T-cell (primary cell): ENCODE measurements around the gene ASAP2. TPM values are rescaled to one million over a fixed set of nuclear protein-coding genes. Genes with fewer than 3 reads are reported as not detected.

Experiments used
- ATAC-seq, 4 experiments: fragments of 200-7000 bp in 3 of 4; fragments of 150-1000 bp in 1 of 4; cut with Tn5 transposase; replicated peaks in 1 of 4; 1 replicate in 3 of 4; 2 replicates in 1 of 4; pipeline ENCODE4 v1.10.0; 2021; ENCODE audit warnings: moderate library complexity in 3 of 4, mild to moderate bottlenecking in 2 of 4, moderate number of reproducible peaks in 1 of 4
- CTCF ChIA-PET, 2 donors: fragments of 300-600 bp; sonication (Branson Sonifier 250); formaldehyde crosslinking; loops; one replicate each; lab custom pipeline; 2022; ENCODE audit warnings: antibody characterized with exemption in 2 of 2; lab: Charles Lee
- POLR2A ChIA-PET, 2 donors: fragments of 300-600 bp; sonication (Branson Sonifier 250); formaldehyde crosslinking; loops; one replicate each; lab custom pipeline; 2022; ENCODE audit warnings: antibody characterized with exemption in 2 of 2; lab: Charles Lee
- DNase-seq, 35 experiments: peaks; one replicate each; pipeline versions ENCODE4 v3.0.0 to v3.0.0-alpha.2; 2013 to 2023
- H3K27ac ChIP-seq: one replicate; pipeline ENCODE4 v1.5.1; 2013; ENCODE audit warnings: low read length
- H3K27me3 ChIP-seq, 2 experiments: replicated peaks in 1 of 2; 1 replicate in 1 of 2; 2 replicates in 1 of 2; pipeline versions ENCODE4 v1.6.1 to v1.7.0; 2013; ENCODE audit warnings: low read length in 1 of 2, mixed read lengths in 1 of 2; ENCODE audit not compliant: control insufficient read depth in 2 of 2, insufficient read depth in 2 of 2; ENCODE audit errors: extremely low read depth in 1 of 2
- H3K36me3 ChIP-seq, 2 donors: 1 replicate in 1 of 2; 2 replicates in 1 of 2; pipeline versions ENCODE4 v1.6.1 to v1.7.0; 2013; ENCODE audit warnings: low read length in 1 of 2; ENCODE audit not compliant: control insufficient read depth in 2 of 2, insufficient read depth in 1 of 2; ENCODE audit errors: extremely low read depth in 1 of 2
- H3K4me1 ChIP-seq, 2 experiments: 1 replicate in 1 of 2; 2 replicates in 1 of 2; pipeline versions ENCODE4 v1.6.1 to v1.7.0; 2013; ENCODE audit warnings: low read length in 2 of 2, mixed read lengths in 1 of 2; ENCODE audit not compliant: insufficient read depth in 2 of 2, control insufficient read depth in 1 of 2; ENCODE audit errors: extremely low read depth in 1 of 2
- H3K4me3 ChIP-seq, 2 donors: 1 replicate in 1 of 2; 2 replicates in 1 of 2; pipeline versions ENCODE4 v1.5.1 to v1.7.0; 2013; ENCODE audit warnings: mild to moderate bottlenecking in 2 of 2, low read length in 1 of 2, moderate library complexity in 1 of 2; ENCODE audit not compliant: control insufficient read depth in 1 of 2; ENCODE audit errors: extremely low read depth in 1 of 2
- H3K9me3 ChIP-seq: 2 replicates; pipeline ENCODE4 v1.7.0; 2013
- H3K27ac Mint-ChIP-seq, 2 donors: one replicate each; pipeline ENCODE4 v1.8.0; 2020 to 2021; ENCODE audit warnings: mild to moderate bottlenecking in 2 of 2, mixed read lengths in 2 of 2
- H3K27me3 Mint-ChIP-seq, 2 donors: one replicate each; pipeline ENCODE4 v1.8.0; 2021 to 2022; ENCODE audit warnings: mixed read lengths in 2 of 2
- H3K36me3 Mint-ChIP-seq: one replicate; pipeline ENCODE4 v1.8.0; 2021; ENCODE audit warnings: mixed read lengths
- H3K4me1 Mint-ChIP-seq, 3 donors: one replicate each; pipeline ENCODE4 v1.8.0; 2020 to 2022; ENCODE audit warnings: mixed read lengths in 3 of 3, mild to moderate bottlenecking in 1 of 3
- H3K4me3 Mint-ChIP-seq, 3 donors: one replicate each; pipeline ENCODE4 v1.8.0; 2020 to 2022; ENCODE audit warnings: mild to moderate bottlenecking in 3 of 3, mixed read lengths in 3 of 3, moderate library complexity in 3 of 3
- H3K9me3 Mint-ChIP-seq, 3 donors: one replicate each; pipeline ENCODE4 v1.8.0; 2020 to 2022; ENCODE audit warnings: mixed read lengths in 3 of 3
- WGBS: methylation state at CpG from one replicate; pipeline ENCODE4 v1.1.5; 2013; ENCODE audit warnings: missing lambda C conversion rate; ENCODE audit not compliant: insufficient coverage; 5-methylcytosine and 5-hydroxymethylcytosine counted together
- total RNA-seq, 35 experiments: library from RNA in 6 of 35; stranded (reverse) in 6 of 35; fragments of 120-200 nt in 1 of 35; gene quantifications; one replicate each; pipeline versions ENCODE4 v1.2.1 to v1.2.4 and lab custom pipeline; 2013 to 2026

The ASAP2 gene
- total RNA-seq, 5 donors from 2014 or later (not counting 1 experiment from before 2014, with no cell fraction given) = 0.10 to 0.38 (median 0.27) TPM; not detected in 1

- H3K36me3 Mint-ChIP-seq = no peaks in the 10 kb centered on the region
- DNase-seq (no peak), ATAC-seq (no peak)
- no peaks in the 10 kb centered on the region for H3K9me3 Mint-ChIP-seq
- H3K4me1 ChIP-seq = no peaks in the 10 kb centered on the region
- no peak overlapping the region for H3K27ac ChIP-seq
- 85% methylated on average over 12 of the region's 18 CpGs for WGBS
- POLR2A ChIA-PET = no interaction called here
- H3K4me3 ChIP-seq = no peak overlapping the region
- no peaks in the 10 kb centered on the region for H3K36me3 ChIP-seq
- peaks cover 5 to 7% of the 10 kb centered on the region in 2 donors for H3K27me3 Mint-ChIP-seq
- no peaks in the 10 kb centered on the region for H3K4me1 Mint-ChIP-seq
- peaks cover 0 to 7% of the 10 kb centered on the region in 2 experiments for H3K27me3 ChIP-seq
- H3K27ac Mint-ChIP-seq = no peak overlapping the region
- no peak overlapping the region for H3K4me3 Mint-ChIP-seq
- no peaks in the 10 kb centered on the region for H3K9me3 ChIP-seq
- CTCF ChIA-PET = interaction anchor here in 1 of 2 donors (0.8 kb wide), 1 partner anchor 489 kb away, joined by 3 read pairs; no protein-coding TSS in a partner anchor
Measured at GRCh38 chr2:9380702-9381628, 174.4 kb downstream of the ASAP2 start.

- 93% methylated on average over 3 of the region's 6 CpGs for WGBS
- no peak overlapping the region for H3K4me3 Mint-ChIP-seq
- CTCF ChIA-PET = no interaction called here
- Histone ChIP-seq H3K36me3 (no peaks in the 10 kb centered on the region), H3K4me3 (no peak overlapping the region), H3K27ac (no peak overlapping the region), H3K27me3 (peaks cover 0 to 7% of the 10 kb centered on the region in 2 experiments), H3K4me1 (no peaks in the 10 kb centered on the region), H3K9me3 (no peaks in the 10 kb centered on the region)
- no peaks in the 10 kb centered on the region for H3K36me3 Mint-ChIP-seq
- ATAC-seq (no peak), DNase-seq (no peak)
- POLR2A ChIA-PET = no interaction called here
- H3K27ac Mint-ChIP-seq = no peak overlapping the region
- H3K27me3 Mint-ChIP-seq = peaks cover 0 to 5% of the 10 kb centered on the region in 2 donors
- H3K4me1 Mint-ChIP-seq = no peaks in the 10 kb centered on the region
- H3K9me3 Mint-ChIP-seq = no peaks in the 10 kb centered on the region
Measured at GRCh38 chr2:9382604-9383235, 176.1 kb downstream of the ASAP2 start.

GRCh38 chr2:9384521-9384920 is 177.9 kb downstream of the ASAP2 start:
- Histone ChIP-seq H3K4me1 (no peaks in the 10 kb centered on the region), H3K36me3 (no peaks in the 10 kb centered on the region), H3K27ac (no peak overlapping the region), H3K27me3 (peaks cover 0 to 7% of the 10 kb centered on the region in 2 experiments), H3K4me3 (no peak overlapping the region), H3K9me3 (no peaks in the 10 kb centered on the region)
- no peak for DNase-seq
- ATAC-seq = no peak
- ChIA-PET POLR2A (no interaction called here), CTCF (no interaction called here)
- Mint-ChIP-seq H3K4me1 (no peaks in the 10 kb centered on the region), H3K4me3 (no peak overlapping the region), H3K36me3 (no peaks in the 10 kb centered on the region), H3K9me3 (no peaks in the 10 kb centered on the region), H3K27ac (no peak overlapping the region), H3K27me3 (no peaks in the 10 kb centered on the region)
- 86% methylated on average over 1 of the region's 4 CpGs for WGBS

GRCh38 chr2:9385841-9386240 is 179.2 kb downstream of the ASAP2 start:
- Histone ChIP-seq H3K4me1 (no peaks in the 10 kb centered on the region), H3K9me3 (no peaks in the 10 kb centered on the region), H3K27me3 (peaks cover 0 to 7% of the 10 kb centered on the region in 2 experiments), H3K4me3 (no peak overlapping the region), H3K27ac (no peak overlapping the region), H3K36me3 (no peaks in the 10 kb centered on the region)
- H3K4me3 Mint-ChIP-seq = no peak overlapping the region
- no peaks in the 10 kb centered on the region for H3K4me1 Mint-ChIP-seq
- no peaks in the 10 kb centered on the region for H3K36me3 Mint-ChIP-seq
- DNase-seq (no peak), ATAC-seq (no peak)
- POLR2A ChIA-PET = no interaction called here
- 89% methylated on average over 2 of the region's 6 CpGs for WGBS
- no peaks in the 10 kb centered on the region for H3K27me3 Mint-ChIP-seq
- no peaks in the 10 kb centered on the region for H3K9me3 Mint-ChIP-seq
- CTCF ChIA-PET = interaction anchor here in 1 of 2 donors (0.7 kb wide), 1 partner anchor 185 kb away, joined by 4 read pairs; no protein-coding TSS in a partner anchor
- H3K27ac Mint-ChIP-seq = no peak overlapping the region

- 99% methylated on average over 6 of the region's 11 CpGs for WGBS
Measured at GRCh38 chr2:9388199-9388681, 181.6 kb downstream of the ASAP2 start.

More at GRCh38 chr2:9388199-9388681, 181.6 kb downstream of the ASAP2 start:
- no peaks in the 10 kb centered on the region for H3K36me3 ChIP-seq
- no peaks in the 10 kb centered on the region for H3K36me3 Mint-ChIP-seq
- H3K9me3 Mint-ChIP-seq = no peaks in the 10 kb centered on the region
- H3K9me3 ChIP-seq = no peaks in the 10 kb centered on the region
- no peaks in the 10 kb centered on the region for H3K27me3 Mint-ChIP-seq
- peaks cover 0 to 15% of the 10 kb centered on the region in 2 experiments for H3K27me3 ChIP-seq
- no peaks in the 10 kb centered on the region for H3K4me1 ChIP-seq
- POLR2A ChIA-PET = interaction anchor here in 1 of 2 donors (0.7 kb wide), 1 partner anchor 32 kb away, joined by 4 read pairs; no protein-coding TSS in a partner anchor
- no peaks in the 10 kb centered on the region for H3K4me1 Mint-ChIP-seq
- H3K4me3 Mint-ChIP-seq = no peak overlapping the region
- H3K27ac Mint-ChIP-seq = no peak overlapping the region
- H3K27ac ChIP-seq = no peak overlapping the region
- DNase-seq (no peak), ATAC-seq (no peak)
- CTCF ChIA-PET = no interaction called here
- no peak overlapping the region for H3K4me3 ChIP-seq
